ENCODE data around the gene LCLAT1.

DNA sequence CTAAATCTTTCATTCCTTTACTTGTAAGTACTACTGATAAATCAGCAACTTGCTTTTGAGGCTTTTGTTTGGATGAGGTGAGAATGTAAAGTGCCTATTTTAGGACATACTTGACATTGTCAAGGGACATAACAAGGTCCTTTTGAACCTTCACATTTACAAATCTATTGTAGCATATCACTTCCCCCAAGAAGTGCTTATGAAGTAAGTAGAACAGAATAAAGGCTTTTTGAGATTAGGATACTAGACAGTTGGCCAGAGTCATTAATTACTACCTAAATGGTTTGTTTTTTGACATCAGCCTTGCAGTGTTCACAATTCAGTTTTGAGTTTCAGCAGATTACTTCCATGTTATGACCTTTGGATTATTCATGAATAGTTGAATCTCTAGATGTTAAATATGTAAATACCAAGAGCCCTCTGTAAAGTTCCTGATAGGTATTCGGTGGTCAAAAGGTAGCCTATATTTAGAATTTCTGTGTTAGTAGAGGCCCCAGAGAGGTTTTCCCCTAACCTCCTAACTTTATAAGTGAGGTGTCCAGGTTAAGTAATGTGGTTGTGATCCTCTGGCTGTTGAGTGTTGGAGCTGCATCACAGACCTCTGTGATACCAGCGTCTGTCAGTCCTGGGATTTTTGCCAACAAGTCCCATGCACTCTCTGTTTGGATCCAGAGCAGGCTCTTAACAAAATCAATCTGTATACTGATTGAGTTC, 67.2 kb downstream of the LCLAT1 start:
- TF ChIP-seq, protein P1, sequence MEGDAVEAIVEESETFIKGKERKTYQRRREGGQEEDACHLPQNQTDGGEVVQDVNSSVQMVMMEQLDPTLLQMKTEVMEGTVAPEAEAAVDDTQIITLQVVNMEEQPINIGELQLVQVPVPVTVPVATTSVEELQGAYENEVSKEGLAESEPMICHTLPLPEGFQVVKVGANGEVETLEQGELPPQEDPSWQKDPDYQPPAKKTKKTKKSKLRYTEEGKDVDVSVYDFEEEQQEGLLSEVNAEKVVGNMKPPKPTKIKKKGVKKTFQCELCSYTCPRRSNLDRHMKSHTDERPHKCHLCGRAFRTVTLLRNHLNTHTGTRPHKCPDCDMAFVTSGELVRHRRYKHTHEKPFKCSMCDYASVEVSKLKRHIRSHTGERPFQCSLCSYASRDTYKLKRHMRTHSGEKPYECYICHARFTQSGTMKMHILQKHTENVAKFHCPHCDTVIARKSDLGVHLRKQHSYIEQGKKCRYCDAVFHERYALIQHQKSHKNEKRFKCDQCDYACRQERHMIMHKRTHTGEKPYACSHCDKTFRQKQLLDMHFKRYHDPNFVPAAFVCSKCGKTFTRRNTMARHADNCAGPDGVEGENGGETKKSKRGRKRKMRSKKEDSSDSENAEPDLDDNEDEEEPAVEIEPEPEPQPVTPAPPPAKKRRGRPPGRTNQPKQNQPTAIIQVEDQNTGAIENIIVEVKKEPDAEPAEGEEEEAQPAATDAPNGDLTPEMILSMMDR (IDR thresholded peaks at IDR 0.05): no peak
- TF ChIP-seq POLR2AphosphoS5 (IDR thresholded peaks at IDR 0.05): no peak
- TF ChIP-seq EP300 (IDR thresholded peaks at IDR 0.05): no peak
